ENCODE measurements around the gene DMKN. TPM values are rescaled to one million over a fixed set of nuclear protein-coding genes. Genes with fewer than 3 reads are reported as not detected.
"Not testable (repeated sequence)": the region's sequence is repeated elsewhere in the genome, so short reads cannot be mapped to it uniquely, and the experiment has no call there.

The DMKN gene
- total and polyA plus RNA-seq, 10 donors, result 2.5 to 17.9 (median 6.7) TPM

DNA sequence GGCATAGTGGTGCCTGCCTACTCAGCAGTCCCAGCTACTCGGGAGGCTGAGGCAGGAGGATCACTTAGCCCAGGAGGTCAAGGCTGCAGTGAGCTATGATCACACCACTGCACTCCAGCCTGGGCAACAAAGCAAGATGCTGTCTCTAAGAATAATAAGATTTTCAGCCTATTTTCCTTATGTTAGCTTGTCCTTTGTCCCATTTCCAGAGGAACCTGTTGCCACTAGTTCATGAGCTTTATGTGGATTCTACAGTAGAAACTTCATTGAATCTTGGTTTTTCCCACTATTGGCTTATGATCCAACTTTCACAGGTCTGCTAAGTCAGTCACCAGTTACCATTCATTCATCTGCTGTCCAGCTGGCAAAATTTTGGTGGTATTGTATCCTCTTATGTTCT is 47.2 kb downstream of the DMKN start:
- peaks cover 0 to 6% (median 0%) of the 10 kb centered on the region in 7 donors for H3K27me3 ChIP-seq (replicated peaks in 1 of 7)
- no peak for DNase-seq
- WGBS, 5 donors, result 69 to 100% (median 81%) methylated on average over 1 of the region's 1 CpG
- peaks cover 22 to 43% (median 35%) of the 10 kb centered on the region in 6 donors for H3K4me1 ChIP-seq
- H3K9me3 ChIP-seq, result no peaks in the 10 kb centered on the region
- TF ChIP-seq POLR2A (IDR thresholded peaks at IDR 0.05), result no peak
- intact Hi-C loops (cut with DNase I; ENCODE audit: low total_unique reads), result no loop called here
- no peak overlapping the region for H3K27ac ChIP-seq
- H3K36me3 ChIP-seq, result no peaks in the 10 kb centered on the region
- H3K4me3 ChIP-seq, result no peak overlapping the region

DNA sequence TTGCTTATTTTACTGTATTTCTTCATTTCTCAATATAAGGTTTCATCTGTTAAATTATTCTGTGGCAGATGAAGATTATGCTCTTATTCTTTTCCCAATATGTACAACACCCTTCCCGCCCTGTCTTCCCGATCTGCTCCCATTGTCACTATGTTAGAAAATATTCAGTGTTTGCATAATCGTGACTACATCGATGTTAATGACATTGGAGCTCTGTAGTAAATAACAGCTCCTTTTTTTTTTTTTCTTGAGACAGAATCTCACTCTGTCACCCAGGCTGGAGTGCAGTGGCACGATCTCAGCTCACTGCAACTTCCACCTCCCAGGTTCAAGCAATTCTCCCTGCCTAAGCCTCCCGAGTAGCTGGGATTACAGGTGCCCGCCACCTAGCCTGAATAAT is 50.5 kb downstream of the DMKN start:
- Histone ChIP-seq H3K4me1 (peaks cover 49 to 65% (median 59%) of the 10 kb centered on the region in 6 donors), H3K4me3 (peak overlapping the region in 1 of 8 donors; percentile 7), H3K27ac (peak overlapping the region; percentile 40 to 86 (median 71))
- H3K9me3 ChIP-seq; H3K36me3 ChIP-seq; intact Hi-C loops (cut with DNase I; ENCODE audit: low total_unique reads); DNase-seq; H3K27me3 ChIP-seq (replicated peaks in 1 of 7): not testable (repeated sequence)
- 26 to 41% (median 35%) methylated on average over 7 of the region's 7 CpGs for WGBS, 5 donors

DNA sequence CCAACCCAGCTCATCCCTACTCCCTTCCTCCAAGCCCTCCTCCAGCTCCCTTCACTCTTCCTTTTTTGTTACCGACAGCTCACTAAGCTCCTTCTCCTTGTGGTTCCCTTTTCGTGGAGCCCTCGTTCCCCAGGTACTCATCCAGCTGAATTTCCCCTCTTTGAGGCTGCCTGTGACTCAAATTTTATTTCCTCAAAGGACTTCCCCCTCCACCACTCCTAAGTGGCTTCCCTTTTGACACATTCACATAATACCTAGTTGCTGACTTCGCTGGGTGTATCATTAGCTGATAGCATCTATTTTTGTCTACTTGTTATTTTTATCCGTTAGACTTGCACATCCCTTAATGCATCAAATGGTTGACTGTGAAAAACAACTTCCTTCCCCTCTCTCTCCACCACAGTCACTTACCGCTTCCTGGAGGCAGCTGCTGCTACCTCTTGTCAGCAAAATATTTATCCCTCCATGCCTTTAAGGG is 50.9 kb downstream of the DMKN start:
- H3K27me3 ChIP-seq (replicated peaks in 1 of 7), result peaks cover 0 to 6% (median 0%) of the 10 kb centered on the region in 7 donors
- H3K9me3 ChIP-seq, result no peaks in the 10 kb centered on the region
- intact Hi-C loops (cut with DNase I; ENCODE audit: low total_unique reads), result no loop called here
- WGBS, 5 donors, result 1 to 5% (median 3%) methylated on average over 6 of the region's 6 CpGs
- H3K4me1 ChIP-seq, result peaks cover 49 to 67% (median 63%) of the 10 kb centered on the region in 6 donors
- no peak for DNase-seq
- peak overlapping the region in 7 of 8 donors; percentile 61 to 86 (median 72) for H3K27ac ChIP-seq
- no peaks in the 10 kb centered on the region for H3K36me3 ChIP-seq
- H3K4me3 ChIP-seq, result peak overlapping the region in 1 of 8 donors; percentile 7
- no peak for TF ChIP-seq POLR2A (IDR thresholded peaks at IDR 0.05)
- TF ChIP-seq POLR2AphosphoS5 (IDR thresholded peaks at IDR 0.05), result peak in 1 of 3 donors; percentile 77
- TF ChIP-seq, protein P1, sequence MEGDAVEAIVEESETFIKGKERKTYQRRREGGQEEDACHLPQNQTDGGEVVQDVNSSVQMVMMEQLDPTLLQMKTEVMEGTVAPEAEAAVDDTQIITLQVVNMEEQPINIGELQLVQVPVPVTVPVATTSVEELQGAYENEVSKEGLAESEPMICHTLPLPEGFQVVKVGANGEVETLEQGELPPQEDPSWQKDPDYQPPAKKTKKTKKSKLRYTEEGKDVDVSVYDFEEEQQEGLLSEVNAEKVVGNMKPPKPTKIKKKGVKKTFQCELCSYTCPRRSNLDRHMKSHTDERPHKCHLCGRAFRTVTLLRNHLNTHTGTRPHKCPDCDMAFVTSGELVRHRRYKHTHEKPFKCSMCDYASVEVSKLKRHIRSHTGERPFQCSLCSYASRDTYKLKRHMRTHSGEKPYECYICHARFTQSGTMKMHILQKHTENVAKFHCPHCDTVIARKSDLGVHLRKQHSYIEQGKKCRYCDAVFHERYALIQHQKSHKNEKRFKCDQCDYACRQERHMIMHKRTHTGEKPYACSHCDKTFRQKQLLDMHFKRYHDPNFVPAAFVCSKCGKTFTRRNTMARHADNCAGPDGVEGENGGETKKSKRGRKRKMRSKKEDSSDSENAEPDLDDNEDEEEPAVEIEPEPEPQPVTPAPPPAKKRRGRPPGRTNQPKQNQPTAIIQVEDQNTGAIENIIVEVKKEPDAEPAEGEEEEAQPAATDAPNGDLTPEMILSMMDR (IDR thresholded peaks at IDR 0.05 in 8 of 11, conservative IDR thresholded peaks at IDR 0.05 in 3 of 11), result peak in 3 of 11 experiments; percentile 13 to 19 (median 14)

DNA sequence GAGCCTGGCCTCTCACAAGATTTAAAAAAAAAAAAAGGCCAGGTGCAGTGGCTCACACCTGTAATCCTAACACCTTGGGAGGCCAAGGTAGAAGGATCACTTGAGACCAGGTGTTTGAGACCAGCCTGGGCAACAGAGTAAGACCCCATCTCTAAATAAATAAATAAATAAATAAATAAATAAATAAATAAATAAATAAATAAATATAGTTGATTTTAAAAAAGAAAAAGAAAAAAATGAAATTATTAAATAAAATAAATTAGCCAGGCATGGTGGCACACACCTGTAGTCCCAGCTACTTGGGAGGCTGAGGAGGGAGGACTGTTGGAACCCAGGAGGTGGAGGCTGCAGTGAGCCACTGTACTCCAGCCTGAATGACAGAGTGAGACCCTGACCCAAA is 51.7 kb downstream of the DMKN start:
- peaks cover 49 to 75% (median 70%) of the 10 kb centered on the region in 6 donors for H3K4me1 ChIP-seq
- H3K36me3 ChIP-seq; intact Hi-C loops (cut with DNase I; ENCODE audit: low total_unique reads): not testable (repeated sequence)

DNA sequence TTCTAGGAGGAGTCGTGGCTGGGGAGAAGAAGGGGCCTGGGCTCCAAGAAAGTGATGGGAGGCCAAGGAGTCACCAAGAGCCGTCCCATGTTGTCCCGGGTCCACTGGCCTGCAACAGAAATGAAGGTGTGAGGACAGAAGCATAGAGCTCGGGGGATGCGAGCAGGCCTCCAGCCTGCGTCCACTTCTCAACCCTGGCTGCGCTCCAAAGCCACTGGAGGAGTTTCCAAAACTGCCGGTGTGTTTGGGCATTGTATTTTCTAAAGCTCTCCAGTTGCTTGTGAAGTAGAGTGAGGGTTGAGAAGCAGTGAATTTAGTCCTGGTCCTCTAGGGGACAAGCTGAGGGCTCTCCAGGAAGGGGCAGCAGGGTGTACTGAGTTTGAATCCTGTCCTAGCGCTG is 52.4 kb downstream of the DMKN start:
- intact Hi-C loops (cut with DNase I; ENCODE audit: low total_unique reads), result no loop called here
- H3K27ac ChIP-seq, result peak overlapping the region in 4 of 8 donors; percentile 38 to 86 (median 81)
- DNase-seq, result no peak
- H3K4me3 ChIP-seq, result no peak overlapping the region
- H3K9me3 ChIP-seq, result no peaks in the 10 kb centered on the region
- TF ChIP-seq, protein P1 (IDR thresholded peaks at IDR 0.05 in 8 of 11, conservative IDR thresholded peaks at IDR 0.05 in 3 of 11), result no peak
- no peak for TF ChIP-seq POLR2AphosphoS5 (IDR thresholded peaks at IDR 0.05)
- no peak for TF ChIP-seq POLR2A (IDR thresholded peaks at IDR 0.05)
- no peaks in the 10 kb centered on the region for H3K36me3 ChIP-seq
- H3K27me3 ChIP-seq (replicated peaks in 1 of 7), result peaks cover 0 to 6% (median 0%) of the 10 kb centered on the region in 7 donors
- H3K4me1 ChIP-seq, result peaks cover 49 to 82% (median 74%) of the 10 kb centered on the region in 6 donors
- 73 to 80% (median 75%) methylated on average over 9 of the region's 9 CpGs for WGBS, 5 donors

More for the DNA sequence above, 51.7 kb downstream of the DMKN start:
- not testable (repeated sequence) for DNase-seq; H3K4me3 ChIP-seq; H3K27me3 ChIP-seq (replicated peaks in 1 of 7); H3K9me3 ChIP-seq
- peak overlapping the region in 7 of 8 donors; percentile 61 to 86 (median 72) for H3K27ac ChIP-seq

Measured in spleen (tissue), 11 donors.